ENCODE data around the gene RTN3.

Gene RTN3

DNA sequence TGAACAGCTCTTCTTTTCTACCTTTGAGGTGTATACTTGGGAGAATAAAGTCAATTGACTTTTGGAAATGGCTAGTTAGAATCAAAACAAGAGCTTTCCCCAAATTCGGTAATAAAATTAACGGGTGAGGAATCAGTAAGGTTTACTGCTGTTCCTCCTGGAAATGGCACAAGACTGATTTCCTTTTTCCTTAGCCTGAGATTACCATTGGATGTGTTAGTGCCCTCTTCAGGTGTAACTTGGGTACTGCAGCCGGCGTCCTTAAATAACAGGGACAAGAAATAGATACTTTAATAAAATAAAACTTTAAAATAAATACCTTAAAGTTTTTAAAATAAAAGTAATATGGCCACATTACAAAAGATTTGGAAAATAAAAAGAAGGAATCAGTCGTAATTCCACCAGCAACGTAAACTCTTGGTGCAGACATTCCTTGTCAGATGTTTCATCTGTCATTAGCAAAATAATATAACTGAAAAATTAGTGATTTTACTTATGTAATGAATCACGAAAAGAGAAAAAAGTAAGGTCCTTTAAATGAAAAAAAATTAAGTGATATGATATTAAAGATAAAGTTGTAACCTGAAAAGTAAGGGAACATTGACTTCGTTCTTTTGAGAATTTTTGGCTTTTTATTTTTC lies 57.5 kb downstream of the RTN3 start:
- peak; percentile 73 for DNase-seq

GRCh38 chr11:63745304-63746170 lies 64.2 kb downstream of the RTN3 start:
- DNase-seq, result no peak

DNA sequence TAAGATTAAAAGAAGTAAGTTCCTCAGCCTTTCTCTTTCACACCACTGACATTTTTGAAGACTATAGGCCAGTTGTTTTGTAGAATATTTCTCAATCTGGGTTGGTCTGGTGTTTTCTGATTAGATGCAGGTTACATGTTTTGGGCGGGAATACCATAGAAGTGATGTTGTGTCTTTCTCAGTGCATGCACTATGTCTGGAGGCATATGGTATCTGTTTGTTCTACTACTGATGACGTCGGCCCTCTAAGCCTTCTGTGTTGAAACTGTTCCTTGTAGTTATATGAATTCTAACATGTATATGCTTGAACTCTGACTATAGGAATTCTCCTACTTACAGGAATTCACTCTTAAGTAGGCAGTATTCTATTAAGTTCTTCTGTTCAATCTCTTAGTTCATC lies 65.7 kb downstream of the RTN3 start:
- no peak for DNase-seq

DNA sequence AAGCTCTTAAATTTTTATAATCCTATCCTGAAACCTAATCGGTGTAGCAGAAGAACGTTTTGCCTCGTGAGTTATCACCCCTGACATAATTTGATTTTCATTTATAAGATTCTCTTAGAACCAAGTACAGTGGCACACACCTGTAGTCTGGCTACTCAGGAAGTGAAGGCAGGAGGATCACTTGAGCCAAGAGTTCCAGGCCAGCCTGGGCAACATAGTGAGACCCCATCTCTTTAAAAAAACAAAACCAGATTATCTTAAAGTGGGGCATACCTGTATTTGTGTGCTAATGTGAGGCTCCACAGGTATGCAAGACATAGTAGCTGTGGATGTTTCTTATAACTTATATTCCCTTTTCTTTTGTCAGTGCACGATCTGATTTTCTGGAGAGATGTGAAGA lies 68.3 kb downstream of the RTN3 start:
- DNase-seq, result no peak

DNA sequence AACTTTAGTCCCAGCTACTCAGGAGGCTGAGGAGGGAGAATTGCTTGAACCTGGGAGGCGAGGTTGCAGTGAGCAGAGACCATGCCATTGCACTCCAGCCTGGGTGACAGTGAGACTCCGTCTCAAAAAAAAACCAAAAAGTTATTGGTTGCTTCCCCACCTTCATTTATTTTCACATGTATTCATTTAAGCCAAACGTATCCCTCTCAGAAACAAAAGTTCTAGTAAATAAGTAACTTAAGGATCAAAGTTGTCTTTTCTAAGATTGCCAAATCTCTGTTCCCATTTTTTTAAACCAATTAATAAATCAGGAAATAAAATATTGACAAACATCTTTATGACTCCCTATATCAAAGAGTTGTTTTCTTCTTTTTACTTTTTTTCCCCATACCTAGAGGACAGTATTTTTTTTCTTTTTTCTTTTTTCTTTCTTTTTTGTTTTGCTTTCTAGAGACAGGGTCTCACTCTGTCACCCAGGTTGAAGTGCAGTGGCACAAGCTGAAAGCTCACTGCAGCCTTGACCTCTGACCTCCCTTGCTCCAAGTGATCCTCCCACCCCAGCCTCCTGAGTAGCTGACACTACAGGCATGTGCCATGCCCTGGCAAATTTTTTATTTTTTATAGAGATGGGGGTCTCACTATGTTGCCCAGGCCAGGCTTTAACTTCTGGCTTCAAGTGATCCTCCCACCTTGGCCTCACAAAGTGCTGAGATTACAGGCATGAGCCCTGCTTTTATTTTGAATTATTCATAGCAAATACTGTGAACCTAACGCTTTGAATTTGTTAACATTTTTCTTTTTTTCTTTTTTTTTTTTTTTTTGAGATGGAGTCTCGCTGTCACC lies 75.8 kb downstream of the RTN3 start:
- no peak for DNase-seq

DNA sequence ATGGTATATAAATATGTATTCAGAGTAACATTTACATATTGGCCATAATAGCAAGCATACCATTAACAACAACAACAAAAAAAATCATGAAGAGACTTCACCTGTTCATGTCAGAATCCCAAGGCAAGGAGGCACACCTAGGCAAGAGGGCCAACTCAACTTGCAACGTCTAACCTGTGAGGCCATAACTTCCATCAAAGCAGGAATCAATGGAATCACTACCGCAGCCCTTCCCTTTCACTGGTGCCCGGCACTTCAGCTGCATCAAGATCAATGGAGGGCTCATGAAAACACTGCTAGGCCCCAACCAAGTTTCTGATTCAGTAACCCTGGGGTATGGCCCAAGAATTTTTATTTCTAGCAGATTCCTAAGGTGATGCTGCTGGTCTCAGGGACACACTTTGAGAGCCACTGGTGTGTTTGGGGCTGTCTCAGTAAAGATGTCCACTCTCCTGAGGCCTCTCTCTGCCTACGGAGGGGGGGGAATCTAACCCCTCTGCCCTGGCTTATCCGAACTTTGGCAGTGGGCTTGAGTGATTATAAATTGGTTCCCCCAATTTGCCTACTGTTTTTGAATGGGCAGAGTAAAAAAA lies 79.3 kb downstream of the RTN3 start:
- no peak for DNase-seq

DNA sequence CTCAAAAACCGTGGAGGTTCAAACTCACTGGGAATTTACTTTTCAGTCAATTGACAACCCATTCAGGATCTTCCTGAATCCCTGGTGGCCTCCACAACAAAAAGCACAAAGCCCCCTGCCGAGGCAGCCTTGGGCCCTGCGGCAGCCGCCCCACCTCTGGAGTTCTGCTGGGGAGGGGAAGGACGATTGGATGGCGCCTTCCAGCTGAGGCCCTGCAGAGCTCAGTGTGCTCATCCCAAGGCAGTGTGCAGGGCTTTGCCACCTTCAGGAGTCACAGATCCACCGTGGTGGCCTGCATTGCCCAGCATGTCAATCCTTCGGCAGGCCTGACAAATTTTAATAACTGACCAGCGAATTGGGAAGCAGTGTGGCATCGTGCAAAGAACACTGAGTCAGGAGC lies 79.9 kb downstream of the RTN3 start:
- DNase-seq, result no peak

DNA sequence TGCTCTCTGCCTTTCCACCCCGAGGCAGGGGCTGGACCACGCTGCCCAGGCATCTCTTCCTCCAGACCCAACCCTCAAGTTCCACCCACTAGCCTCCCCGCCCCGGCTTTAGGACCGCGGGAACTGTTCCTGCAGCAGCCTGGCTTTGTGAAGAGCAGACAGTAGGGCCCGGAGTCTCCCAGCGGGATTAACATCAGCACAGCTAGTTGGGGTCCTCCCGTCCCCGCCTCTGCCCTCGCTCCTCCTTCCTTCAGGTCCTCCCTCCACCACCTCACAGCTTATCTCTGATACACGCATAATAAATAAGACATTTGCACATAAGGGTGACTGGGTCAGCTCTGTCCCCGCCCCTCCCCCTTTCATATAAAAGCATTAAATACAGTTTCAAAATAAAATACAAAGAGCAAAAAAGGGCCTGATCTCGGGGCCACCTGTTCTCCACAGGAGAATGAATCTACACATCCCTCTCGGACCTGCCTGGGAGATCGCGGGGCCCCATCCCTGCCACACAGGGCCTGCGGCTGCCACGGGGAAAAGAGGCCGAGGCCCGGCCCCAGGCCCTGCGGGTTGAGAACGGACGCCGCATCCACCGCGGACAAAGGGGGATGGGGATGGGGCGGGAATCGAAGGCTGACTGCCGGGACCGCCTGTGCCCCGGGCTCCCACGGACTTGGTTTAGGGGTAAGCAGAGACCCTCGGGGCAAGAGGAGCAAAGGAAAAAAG lies 80.8 kb downstream of the RTN3 start:
- DNase-seq, result peak; percentile 48

DNA sequence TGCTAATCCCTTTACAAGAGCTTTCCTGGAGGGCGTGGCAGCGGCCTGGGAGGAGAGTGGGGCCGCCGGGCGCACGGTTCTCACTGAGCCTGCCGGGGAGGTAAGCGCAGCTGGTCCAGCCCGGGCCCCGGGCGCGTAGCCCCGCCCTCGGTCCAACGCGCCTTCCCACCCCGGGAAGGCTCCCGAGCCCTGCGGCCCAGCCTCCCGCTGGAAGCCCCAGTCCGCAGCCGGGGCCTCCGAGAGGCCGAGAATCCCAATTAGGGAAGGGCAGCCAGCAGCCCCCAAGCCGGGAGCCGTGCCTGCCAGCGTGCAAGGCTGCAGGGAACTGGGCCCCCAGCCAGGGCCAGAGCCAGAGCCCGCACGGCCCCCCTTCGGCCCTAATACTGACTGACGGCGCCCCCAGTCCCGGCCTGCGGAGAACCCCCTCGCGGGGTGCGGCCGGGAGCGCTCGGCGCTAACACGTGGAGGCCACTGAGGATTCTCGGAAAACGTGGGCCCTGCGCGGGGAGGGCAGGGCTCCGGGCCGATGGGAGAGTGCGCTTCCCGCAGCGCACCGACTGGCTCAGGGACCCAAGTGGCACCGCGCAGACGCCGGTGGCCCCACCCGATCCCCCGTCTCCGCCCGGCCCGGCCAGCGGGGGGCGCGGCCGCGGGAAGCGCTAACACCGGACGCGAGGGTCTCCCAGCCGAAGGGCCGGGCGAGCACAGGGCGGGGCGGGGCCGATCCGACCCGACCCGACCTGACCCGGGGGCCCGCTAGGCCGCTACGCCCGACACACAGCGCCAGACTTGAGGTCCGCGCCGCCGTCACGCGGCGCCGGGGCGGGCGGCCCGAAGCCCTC lies 81.6 kb downstream of the RTN3 start:
- DNase-seq, result peak; percentile 33

DNA sequence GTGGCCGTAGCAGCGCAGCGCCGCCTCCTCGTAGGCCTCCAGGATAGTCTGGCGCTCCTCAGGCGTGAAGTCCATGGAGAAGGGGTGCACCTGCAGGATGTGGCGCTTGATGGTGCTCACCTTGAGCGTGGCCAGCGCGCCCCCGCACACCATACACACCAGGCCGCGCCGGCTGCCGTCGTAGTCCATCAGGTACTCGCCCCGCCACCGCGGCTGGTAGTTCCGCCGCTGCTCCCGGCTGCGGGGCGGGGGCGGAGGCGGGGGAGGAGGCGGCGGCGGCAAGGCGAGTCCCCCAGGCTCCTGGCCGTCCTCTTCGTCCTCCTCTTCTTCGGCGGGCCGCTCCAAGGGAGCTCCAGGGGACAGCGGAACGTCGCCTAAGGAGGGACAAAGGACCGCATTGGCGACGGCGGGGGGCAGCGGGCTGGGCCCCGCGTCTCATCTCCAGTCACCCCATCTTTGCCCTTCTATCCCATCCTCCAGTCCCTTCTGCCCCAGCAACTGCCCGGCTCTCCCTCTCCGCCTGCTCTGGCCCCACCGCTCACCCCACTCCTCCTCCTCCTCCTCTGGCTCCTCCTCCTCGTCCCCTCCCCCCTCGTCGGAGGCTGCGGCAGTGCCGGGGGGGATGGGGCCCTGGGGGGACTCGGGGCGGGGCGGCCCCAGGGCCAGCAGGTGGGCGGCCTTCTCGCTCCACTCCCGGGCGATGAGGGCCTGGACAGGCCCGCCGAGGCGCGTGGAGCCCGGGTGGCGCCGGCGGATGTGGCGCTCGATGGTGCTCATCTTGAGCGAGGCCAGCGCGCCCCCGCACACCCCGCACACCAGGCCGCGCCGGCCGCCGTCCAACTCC lies 82.4 kb downstream of the RTN3 start:
- DNase-seq, result no peak

GRCh38 chr11:63764340-63764678 lies 83.0 kb downstream of the RTN3 start:
- DNase-seq, result no peak

DNA sequence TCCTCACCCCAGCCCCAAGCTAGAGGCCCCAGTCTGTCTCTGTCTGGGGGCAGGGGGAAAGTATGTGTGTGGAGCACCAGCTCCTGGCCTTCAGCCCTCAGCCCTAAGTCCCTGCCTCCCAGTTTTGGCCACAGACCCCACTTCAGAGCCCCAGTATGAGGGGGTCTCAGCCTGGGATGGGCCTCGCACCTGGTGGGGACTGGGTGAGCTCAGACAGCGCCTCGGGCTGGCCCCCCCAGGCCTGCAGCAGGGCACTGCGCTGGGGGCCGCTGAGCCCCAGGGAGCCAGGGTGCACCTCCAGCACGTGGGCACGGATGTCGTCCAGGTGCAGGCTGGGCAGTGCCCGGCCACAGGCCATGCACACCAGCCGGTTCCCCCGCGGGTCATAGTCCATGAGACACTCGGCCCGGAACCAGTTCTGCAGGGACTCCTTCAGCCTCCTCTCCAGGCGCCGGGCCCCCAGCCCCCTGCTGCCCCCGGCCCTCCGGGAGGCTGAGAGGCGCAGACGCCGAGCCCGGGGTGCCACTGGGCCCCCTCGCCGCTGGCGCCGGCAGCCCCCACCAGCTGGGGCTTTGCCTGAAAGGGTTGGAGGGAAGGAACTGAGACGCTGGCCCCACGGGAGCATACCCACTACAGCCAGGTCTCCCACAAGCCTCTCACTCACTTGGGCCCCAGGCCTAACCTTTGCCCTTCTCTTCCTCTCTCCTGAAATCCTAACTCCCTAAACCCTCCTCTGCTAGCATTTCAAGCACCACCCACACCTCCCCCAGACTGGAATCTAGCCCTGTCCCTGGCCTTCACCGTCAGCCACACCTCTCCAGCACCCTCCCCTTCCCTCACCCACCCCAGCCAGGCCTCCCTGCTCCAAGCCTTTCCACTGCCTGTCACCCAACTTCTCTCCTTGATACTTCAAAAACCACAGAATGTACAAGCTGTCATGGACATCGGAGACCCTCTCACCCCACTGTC lies 83.7 kb downstream of the RTN3 start:
- DNase-seq, result peak; percentile 33

- no peak for DNase-seq
Observed at GRCh38 chr11:63765688-63766241, 84.5 kb downstream of the RTN3 start.

GRCh38 chr11:63766531-63767235 lies 85.4 kb downstream of the RTN3 start:
- DNase-seq, result no peak

GRCh38 chr11:63767267-63767564 lies 85.9 kb downstream of the RTN3 start:
- peak; percentile 73 for DNase-seq

- no peak for DNase-seq
Observed at GRCh38 chr11:63767565-63768236, 86.4 kb downstream of the RTN3 start.

DNA sequence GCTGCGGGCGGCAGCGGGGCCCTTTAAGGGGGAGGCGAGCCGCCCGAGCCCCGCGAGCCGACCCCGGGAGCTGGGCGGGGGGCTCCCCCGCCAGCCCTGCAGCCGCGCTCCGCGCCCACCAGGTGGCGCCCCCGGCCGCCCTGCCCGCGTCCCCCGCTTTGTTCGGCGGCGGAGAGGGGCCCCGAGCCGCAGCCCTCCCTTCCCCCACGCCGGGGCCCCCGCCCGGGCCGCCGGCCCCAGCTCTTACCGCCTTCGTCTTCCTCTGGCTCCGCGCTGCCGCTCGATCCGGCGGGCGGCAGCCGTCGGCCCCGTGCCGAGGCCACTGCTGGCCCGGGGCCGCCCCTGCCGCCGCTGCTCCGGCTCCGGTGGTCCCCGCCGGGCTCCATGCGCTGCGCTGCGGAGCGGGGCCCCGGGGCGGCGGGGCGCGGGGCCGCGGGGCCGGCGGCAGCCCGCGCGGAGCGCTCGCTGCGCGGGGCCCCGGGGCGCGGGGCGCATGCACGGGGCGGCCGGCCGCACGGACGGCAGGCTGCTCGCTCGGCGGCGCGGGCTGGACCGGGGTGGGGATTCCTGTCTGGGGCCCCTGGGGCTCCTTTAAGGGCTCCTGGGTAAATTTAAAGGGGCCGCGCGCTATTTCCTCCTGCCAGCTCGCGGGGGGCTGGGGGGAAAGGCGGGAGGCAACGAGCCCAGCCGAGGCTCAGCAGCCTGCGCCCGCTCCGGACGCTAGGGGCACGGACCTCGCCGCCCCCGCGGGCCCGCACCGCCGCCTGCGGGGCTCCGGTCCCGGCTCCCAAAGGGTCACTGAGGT lies 87.1 kb downstream of the RTN3 start, which contains the start of gene ZFTA:
Gene ZFTA, minus strand, starts transcription at position 539 of the 805 bp plus-strand sequence. Its CDS starts 153 bp downstream, at position 386.
- peak; percentile 54 for DNase-seq
